ENCODE data around the gene NFATC3.

Gene NFATC3

GRCh38 chr16:68247932-68248331 is 162.8 kb downstream of the NFATC3 start:
- DNase-seq (ENCODE audit: low read depth) = no peak

GRCh38 chr16:68249371-68249770 is 164.2 kb downstream of the NFATC3 start:
- no peak for DNase-seq (ENCODE audit: low read depth)

DNA sequence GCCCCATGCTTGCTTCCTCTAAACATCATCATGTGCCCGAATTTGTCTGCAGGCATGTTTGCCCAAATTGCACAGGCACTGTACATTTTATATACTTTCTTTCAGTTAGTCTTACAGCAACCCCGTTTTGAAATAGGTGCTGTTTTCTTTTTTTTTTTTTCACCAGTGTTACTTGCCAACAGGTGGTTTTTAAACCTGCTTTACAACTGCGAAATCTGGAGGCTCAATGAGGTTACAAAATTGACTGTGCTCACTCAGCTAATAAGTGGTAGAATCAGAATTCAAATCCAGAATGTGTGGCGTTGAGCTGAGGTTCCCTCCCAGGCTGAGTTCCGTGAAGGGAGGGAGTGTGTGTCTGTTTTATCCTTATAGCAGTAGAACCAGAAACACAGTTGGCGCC is 165.8 kb downstream of the NFATC3 start:
- no peak for DNase-seq (ENCODE audit: low read depth)

DNA sequence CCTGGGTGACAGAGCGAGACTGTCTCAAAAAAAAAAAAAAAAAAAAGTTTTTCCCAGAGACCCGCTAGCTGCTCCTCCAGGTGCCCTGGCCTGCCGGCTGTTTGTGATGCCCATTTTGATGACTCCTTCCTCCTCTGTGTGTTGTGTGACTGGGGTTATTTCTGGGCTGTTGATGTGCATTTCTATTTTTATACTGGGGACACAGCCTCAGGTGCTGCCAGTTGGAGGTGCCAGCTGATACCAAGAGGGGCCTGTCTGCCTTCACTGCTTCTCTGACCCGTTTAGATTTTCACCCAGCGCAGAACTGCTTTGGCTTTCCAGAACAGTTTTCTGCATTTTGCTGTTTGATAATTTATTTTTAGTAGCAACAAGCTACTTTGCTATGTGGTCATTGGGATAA is 166.7 kb downstream of the NFATC3 start:
- DNase-seq (ENCODE audit: low read depth) = no peak

DNA sequence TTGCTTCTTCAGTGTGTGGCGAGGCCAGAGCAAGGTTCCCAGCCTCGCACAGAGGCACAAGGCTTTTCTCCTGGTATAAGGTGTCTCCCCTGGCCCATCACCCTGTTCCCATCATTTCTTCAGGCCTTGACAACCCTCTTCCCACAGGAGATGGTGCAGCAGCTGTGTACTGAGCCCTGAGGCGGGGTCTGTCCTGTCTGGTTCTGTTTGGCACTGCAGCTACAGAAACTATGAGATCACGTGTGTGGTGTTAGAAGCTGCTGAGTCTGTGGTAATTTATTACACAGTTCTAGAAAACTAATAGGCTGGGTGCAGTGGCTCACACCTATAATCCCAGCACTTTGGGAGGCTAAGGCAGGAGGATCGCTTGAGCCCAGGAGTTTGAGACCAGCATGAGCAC is 167.2 kb downstream of the NFATC3 start:
- no peak for DNase-seq (ENCODE audit: low read depth)

DNA sequence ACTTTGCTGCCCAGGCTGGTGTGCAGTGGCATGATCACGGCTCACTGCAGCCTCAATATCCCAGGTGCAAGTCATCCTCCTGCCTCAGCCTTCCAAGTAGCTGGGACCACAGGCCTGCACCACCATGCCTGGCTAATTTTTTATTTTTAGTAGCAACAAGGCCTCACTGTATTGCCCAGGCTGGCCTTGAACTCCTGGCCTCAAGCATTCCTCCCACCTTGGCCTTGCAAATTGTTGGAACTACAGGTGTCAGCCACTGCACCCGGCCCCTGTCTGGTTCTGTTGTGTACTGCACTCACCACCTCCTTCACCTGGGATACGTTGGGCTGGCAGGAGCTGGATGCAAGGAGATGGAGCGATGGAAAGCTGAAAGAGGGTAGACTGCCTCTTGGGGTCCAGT is 168.6 kb downstream of the NFATC3 start:
- no peak for DNase-seq (ENCODE audit: low read depth)

- no peak for DNase-seq (ENCODE audit: low read depth)
Measured at GRCh38 chr16:68255712-68256111, 170.5 kb downstream of the NFATC3 start.

GRCh38 chr16:68257251-68257905 is 172.2 kb downstream of the NFATC3 start:
- DNase-seq (ENCODE audit: low read depth) = no peak

GRCh38 chr16:68257906-68258800 is 173.0 kb downstream of the NFATC3 start:
- peak; percentile 73 for DNase-seq (ENCODE audit: low read depth)

GRCh38 chr16:68259007-68259825 is 174.0 kb downstream of the NFATC3 start:
- DNase-seq (ENCODE audit: low read depth) = peak; percentile 34

GRCh38 chr16:68263559-68264127 is 178.5 kb downstream of the NFATC3 start:
- no peak for DNase-seq (ENCODE audit: low read depth)

DNA sequence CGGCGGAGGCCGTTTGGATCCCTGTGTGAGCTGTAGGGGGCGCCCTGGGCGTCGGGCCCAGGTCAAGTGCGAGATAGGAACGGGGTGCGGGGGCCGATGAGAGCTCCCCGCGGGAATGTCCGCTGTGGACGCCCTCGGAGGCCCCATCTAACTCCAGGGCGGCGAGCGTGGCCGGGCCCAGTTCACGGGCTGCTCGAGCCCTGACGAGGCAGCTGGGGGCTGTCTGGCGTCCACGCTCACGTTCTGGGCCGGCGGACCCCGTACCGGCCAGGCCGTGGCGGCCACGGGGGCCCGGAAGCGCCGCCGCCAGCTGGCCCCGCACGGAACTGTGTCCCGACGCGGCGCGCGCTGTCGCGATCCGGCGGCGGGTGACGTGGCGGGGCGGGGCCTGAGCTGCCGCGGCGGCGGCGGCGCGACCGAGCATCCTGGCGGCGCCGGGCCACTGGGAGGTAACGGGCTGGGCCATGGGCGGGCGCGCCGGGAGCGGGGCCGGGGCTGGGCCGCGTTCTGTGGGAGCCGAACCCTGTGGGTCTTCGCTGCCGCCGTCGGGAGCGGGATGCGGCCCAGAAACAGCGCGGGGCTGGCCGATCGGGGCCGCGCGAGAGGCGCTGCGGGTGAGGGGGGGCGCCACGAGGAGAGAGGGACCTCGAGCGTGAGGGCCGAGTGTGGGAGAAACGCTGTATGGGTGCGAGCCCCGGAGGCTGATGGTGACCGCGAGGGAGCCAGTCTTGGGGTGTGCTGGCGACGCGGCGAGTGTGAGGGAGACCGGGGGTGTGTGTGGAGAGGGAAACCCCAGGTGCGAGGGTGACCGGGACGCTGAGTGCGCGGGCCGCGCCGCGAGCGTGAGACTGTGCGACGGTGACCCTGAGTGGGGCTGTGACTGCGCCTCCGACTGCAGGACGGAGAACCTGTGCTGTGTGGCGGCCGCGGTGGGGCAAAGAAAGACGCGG is 179.2 kb downstream of the NFATC3 start, which contains the start of gene SLC7A6:
TSS of gene SLC7A6 (plus strand) at position 399 of the 950 bp plus-strand sequence. CDS start 10,201 bp downstream, outside the sequence.
- peak; percentile 79 for DNase-seq (ENCODE audit: low read depth)

DNA sequence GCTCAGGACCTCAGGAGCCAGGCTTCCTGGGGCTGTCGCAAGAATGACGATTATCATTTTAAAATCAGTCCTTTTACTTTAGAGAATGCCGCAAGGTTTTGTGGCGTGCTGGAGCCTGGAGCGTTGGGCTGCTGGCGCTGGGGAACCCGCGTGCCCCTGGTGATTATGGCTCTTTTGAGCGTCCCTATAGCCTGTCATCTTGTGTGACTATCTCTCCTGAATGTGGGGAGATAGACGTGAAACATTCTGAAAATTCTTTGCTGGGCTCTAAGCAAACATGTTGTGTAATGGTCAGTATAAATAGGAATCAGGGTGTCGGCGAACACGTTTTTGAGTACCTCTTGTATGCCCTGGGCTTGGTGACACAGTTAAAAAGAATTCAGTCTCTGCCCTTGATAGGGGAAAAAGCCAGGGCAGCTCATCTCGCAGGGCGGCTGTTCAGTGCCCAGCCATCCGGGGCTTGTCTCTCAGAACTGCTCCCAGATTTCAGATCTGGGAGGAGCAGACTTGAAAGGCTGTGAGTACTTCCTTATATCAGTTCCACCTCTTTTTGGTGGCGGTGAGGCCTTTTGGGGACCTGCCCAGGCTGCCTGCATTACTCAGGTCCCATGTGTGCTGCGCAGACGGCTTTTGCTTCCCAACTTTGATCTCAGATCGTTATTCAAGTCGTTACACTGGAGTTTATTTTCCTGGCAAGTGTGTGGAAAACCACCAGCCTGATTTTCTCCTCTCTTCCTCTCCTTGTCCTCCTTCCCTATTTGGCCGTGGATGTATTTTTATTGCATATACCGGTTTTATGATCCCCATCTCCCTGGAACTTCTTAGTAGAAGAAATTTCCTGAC is 180.1 kb downstream of the NFATC3 start:
- DNase-seq (ENCODE audit: low read depth) = peak; percentile 78

GRCh38 chr16:68267612-68268405 is 182.6 kb downstream of the NFATC3 start:
- DNase-seq (ENCODE audit: low read depth) = no peak

GRCh38 chr16:68269793-68270192 is 184.6 kb downstream of the NFATC3 start:
- no peak for DNase-seq (ENCODE audit: low read depth)

- no peak for DNase-seq (ENCODE audit: low read depth)
Measured at GRCh38 chr16:68270353-68270752, 185.2 kb downstream of the NFATC3 start.

DNA sequence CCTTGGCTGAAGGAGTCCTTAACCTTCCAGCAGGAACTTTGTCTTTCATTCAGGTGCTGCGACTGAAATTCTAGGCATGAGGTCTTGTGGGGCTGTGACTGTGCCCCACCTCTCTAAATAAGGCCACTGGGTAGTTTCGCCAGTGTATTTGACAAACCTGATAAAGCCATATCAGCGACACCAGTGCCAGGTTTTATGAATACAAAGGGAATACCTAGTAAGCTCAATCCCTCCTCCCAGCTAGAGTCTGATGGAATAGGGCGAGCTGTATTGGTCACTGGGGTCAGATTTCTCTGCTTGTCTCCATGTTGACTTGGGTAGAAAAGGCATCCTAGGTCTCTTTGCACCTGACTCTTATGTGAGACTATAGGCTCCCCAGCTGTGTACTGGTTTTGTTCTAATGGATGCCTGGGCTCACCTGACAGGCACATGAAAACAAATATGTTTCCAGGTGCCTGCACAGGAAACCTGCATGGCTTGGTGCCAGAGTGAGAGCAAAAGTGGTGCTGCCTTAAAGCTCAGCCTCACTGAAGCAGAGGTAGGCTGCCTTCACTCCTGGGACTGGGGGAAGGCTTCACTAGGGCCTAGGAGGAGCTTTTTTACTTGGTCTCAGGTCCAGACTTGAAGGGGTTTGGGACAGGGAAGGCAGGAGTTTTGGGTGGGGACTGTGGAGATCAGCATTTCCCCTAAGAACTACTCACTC is 187.5 kb downstream of the NFATC3 start:
- no peak for DNase-seq (ENCODE audit: low read depth)

DNA sequence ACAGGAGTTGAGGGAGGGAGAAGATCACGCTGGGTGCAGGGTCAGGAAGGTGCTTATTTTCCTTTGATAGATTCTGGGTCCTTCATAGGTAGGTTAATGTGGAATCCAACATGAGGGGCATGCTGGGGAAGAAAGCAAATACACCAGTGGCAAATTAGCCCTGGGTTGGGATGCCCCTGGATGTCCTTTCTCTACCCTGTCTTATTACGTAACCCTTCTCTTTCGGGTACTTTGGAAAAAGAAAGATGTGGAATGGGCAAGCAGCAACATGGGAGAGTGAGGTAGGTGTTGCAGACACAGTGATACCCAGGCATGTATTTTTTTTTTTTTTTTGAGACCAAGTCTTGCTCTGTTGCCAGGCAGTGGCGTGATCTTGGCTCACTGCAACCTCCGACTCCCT is 188.3 kb downstream of the NFATC3 start:
- no peak for DNase-seq (ENCODE audit: low read depth)
